Right renal cortex interstitium (tissue), 3 donors: ENCODE measurements around the gene EFCAB5. TPM values are rescaled to one million over a fixed set of nuclear protein-coding genes. Genes with fewer than 3 reads are reported as not detected.
"Not testable (repeated sequence)": the region's sequence is repeated elsewhere in the genome, so short reads cannot be mapped to it uniquely, and the experiment has no call there.

Experiments
- DNase-seq, 3 donors: peaks; one replicate each; pipeline ENCODE4 v3.0.0-alpha.2; 2013; ENCODE audit warnings: low read depth in 3 of 3, low spot score in 2 of 3
- polyA plus RNA-seq, 3 donors: library from polyadenylated mRNA; unstranded; fragments of 120-200 nt; gene quantifications; one replicate each; pipeline ENCODE4 v1.2.1, GENCODE V29; 2013; ENCODE audit not compliant: insufficient read length in 3 of 3

Gene EFCAB5
- 1 to 10 TPM; 2.1 to 3.0 (median 2.4) TPM for polyA plus RNA-seq

DNA sequence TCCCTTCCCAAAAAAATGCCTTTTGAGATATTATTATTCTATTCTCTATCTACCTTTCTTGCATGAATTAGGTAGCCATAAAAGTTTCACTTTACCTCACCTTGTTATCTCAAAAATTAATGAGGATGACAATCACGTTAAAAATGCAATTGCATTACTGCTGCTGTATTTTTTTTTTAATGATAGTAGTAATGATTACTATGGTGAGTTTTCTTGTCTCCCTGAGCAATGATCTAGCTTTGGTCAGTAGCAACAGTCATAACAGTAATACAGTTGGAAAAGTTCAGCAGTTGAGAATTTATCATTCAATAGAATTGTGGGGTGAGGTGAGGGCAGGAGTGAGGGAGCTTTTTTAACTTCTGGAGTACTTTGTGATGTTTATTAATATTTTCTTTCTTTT, at the start of gene EFCAB5:
Gene EFCAB5, plus strand, starts transcription at position 301 of the 400 bp plus-strand sequence. CDS start 163 bp downstream, outside the sequence.
- no peak for DNase-seq

DNA sequence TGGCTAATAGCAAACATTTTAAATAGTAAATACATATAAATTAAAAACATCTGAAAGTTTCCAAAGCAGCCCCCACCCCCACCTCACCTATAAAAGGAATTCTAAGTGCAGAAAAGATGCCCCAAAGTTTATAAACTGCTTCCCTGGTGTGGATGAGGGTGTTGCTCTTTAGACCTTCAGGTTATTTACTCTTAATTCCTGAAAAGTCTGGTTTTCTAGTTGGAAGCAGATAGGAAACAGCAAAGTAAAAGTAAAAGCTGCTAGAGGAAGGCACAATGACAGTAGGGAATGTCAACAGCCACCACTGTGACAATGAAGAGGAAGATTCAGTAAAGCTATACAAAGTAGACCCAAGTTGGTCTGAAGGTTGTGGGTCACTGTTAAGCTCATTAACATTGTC, 49.2 kb upstream of the EFCAB5 start:
- no peak for DNase-seq

DNA sequence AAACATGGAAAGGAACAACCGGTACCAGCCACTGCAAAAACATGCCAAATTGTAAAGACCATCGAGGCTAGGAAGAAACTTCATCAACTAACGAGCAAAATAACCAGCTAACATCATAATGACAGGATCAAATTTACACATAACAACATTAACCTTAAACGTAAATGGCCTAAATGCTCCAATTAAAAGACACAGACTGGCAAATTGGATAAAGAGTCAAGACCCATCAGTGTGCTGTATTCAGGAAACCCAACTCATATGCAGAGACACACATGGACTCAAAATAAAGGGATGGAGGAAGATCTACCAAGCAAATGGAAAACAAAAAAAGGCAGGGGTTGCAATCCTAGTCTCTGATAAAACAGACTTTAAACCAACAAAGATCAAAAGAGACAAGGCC, 44.3 kb upstream of the EFCAB5 start:
- not testable (repeated sequence) for DNase-seq

DNA sequence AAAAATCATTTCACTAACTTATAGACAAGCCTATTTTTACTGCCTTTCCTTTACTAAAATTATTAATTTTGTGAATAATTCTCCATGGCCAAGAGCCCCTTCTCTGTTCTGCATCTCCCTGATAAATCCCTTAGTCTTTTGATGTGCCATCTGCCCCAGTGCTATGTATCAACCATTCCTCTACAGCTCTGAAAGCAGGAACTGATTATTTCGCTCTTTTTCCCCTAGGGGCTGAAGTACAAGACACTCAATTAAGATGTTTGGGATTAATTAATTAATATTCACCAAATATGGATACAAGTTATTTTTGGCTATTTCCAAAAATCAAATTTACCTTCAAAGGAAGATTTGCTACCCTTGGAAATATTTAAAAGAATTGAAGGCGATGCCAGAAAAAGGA, 38.0 kb upstream of the EFCAB5 start:
- DNase-seq = no peak

DNA sequence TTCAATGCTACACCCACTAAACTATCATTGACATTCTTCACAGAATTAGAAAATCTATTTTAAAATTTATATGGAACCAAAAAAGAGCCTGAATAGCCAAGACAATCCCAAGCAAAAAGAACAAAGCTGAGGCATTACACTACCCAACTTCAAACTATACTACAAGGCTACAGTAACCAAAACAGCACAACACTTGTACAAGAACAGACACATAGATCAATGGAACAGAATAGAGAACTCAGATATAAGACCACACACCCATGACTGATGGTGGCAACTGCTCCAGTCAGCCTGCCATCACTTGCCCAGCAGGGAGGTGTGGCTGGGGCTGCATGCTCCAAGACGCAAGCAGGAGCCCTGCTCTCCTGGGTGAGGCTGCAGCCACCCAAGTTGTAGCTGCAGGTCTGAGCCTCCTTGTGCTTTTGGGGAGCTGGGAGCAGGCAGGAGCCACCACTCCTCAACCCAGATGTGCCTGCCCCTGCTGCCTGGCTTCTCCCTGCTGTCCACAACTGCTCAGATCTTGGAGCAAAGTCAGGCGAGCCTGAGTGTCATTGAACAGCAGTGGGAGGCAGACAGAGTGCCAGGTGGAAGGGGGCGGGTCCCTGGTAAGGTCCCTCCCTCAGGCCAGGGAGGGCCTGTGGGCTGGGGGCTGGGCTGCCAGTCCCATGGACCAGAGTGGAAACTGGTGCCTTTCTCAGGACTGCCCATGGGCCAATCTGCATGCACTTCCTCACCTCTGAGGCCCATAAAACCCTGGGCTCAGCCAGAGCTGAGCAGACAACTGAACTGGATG, 36.2 kb upstream of the EFCAB5 start:
- no peak for DNase-seq

DNA sequence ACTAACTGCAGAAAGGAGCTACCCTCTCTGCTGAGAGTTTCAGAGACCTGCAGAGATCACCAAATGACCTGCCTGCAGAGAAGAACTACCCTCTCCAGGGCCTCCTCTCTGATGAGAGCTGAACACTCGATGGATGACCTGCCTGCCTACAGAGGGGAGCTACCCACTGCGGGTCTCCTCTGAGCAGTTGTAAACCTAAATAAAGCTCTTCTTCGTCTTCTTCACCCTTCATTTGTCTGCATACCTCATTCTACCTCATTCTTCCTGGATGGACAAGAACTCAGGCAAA, 35.6 kb upstream of the EFCAB5 start:
- DNase-seq = no peak

DNA sequence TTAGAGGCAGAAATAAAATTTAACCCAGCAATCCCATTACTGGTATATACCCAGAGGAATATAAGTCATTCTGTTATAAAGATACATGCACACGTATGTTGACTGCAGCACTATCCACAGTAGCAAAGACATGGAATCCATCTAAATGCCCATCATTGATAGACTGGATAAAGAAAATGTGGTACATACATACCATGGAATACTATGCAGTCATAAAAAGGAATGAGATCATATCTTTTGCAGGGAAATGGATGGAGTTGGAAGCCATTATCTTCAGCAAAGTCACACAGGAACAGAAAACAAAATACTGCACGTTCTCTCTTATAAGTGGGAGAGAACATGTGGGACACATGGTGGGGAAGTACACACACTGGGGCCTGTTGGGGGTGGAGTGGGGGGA, 34.5 kb upstream of the EFCAB5 start:
- DNase-seq = no peak

DNA sequence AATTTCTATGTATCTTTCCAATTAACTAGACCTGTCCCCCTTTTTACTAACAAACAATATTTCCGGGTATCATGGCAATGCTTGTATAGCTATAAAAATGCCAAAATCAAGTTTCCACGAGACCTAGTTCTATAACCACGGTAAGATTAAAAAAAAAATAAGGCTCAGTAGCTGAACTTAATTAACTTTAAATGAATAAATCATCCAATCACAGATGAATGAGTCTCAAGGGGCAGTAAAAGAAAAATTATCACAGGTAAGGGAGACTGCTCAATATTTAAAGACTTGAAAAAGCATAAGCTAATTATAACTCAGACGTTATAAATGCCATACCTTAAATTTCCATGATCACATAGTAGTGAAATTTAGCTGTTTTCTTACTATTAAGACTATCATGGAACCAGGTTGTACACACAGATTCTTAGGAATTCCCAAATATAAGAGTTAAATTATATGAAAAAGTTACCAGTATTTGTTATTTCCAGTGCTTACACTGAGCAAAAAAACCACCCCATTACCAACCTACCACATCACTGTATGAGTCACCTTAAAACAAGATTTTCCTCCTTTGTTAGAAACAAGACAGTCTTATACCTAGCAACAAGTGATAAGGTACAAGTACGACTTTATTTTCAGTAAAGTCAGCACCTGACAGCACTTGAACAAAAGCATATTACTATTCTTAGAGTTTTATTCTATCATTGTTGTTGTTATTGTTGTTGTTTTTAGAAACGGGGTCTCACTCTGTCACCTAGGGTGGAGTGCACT, 32.0 kb upstream of the EFCAB5 start:
- DNase-seq = no peak

DNA sequence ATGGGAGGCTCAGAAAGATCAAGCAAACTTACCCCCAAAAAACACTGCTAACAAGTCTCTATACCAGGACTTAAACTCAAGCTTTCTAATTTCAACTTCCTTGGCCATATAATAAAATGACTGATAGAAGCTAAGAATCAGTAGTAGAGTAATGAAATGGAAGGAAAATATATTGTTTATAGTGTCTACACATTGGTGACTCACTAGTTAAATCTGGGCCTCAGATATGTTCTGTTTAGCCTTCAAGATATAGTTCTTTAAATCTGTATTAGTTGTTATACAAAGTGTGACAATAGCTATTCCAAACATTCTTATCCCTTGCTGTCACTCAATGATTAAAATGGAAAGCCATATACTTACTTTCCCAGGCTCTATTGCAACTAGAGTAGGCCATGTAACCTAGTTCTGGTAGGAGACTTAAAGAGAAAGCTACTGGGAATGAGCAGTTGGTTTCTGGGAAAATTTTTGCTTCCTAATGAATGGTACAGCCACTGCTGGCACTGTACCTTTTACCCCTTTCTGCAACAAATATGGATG, 29.7 kb upstream of the EFCAB5 start:
- no peak for DNase-seq

DNA sequence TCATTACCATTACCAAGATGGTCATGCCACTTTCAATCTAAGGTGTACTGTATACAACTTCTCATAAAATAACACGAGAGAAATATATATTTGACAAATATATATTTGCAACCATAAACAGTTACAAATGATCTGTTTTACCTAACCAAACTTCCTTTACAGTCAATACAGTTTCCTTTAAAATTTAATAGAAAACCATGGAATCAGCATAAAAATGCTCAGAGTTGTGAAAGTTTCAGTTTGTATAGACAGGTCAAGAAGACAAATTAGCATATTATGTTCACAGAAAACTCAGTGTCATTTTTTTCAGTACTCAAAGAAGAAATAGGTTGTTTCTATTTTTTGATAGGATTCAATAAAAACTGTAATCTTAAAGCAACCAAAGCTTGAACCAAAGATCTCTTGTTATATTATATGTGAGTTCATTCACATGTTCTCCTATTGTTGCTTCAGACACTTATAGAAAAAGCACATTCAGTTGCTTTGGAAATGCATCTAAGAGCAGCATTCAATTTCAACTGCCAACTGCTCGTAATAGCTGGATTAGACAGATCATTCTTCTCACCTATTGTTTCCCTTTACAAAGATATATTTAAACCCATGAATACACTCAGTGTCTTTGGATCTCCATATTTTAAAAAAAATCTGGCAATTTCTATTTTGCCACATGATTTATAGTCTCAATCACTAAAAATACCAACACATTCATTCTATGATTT, 26.5 kb upstream of the EFCAB5 start:
- no peak for DNase-seq

DNA sequence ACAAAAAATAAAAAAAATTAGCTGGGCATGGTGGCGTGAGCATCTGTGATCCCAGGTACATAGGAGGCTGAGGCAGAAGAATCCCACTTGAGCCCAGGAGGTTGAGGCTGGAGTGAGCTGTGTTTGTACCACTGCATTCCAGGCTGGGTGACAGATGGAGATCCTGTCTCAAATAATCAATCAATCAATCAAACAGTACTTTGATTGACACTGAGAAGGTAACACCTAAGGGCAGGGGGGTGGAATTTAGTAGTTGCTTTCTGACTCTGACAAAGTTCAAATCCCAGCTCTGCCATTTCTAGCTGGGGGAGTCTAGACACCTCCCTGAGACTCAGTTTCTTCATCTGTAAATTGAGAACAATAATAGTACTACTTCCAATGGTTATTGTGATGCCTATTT, 23.4 kb upstream of the EFCAB5 start:
- no peak for DNase-seq

DNA sequence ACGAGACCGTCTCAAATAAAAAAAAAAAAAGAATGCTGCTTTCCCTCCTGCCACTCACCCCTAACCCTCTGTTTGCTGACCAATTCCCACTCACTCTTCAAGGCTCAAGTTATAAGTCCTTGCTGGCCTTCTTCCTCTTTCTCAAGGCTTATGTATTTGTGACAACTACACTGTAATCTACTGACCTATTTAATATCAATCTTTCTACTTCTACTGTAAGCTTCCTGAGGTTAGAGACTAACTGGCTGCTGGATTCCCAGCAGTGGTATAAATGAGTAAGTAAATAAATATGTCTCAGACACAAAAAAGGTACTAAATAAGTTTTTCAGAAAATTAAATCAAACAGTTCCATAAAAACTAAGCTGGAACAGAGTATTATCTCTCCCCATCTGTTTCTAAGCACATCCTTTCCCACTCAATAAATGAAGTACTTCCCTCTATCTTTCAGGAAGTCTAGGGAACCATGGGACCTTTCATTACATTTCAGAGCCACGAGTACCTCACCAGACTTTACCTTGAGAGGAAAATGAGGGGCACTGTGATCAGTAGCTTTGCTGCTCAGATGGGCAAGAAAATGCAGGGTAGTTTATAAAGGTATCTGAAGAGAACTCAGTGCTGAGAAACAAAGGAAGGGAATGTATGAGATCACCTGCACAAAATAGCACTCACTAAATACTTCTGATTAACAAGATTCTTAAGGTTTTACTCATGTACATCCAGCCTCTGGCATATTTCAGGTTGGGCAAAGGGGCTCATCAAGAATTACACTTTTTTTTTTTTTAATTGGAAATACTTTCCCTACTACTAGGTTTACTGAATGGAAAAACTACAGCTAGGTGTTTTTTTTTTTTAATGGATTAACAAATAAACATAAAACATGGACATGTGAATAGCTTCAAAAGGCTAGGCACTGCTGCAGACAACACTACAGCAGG, 22.2 kb upstream of the EFCAB5 start:
- no peak for DNase-seq

DNA sequence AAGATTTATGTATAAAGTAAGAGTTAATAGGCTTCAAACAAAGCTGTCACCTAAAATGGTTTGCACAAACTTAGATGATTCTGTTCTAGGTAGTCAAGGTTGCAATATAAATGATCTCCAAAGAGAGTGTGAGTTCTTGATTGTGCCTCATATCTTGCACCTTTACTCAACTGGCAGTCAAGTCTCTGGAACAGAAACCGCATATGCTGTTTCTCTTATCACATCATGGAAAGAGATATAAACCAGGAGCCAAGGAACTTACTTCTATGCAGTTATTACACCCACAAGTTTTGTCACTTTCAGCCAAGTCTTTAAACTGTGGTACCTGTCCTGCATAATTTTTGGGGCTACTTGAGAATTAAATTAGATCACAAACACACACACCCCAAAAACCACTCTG, 16.6 kb upstream of the EFCAB5 start:
- DNase-seq = no peak

DNA sequence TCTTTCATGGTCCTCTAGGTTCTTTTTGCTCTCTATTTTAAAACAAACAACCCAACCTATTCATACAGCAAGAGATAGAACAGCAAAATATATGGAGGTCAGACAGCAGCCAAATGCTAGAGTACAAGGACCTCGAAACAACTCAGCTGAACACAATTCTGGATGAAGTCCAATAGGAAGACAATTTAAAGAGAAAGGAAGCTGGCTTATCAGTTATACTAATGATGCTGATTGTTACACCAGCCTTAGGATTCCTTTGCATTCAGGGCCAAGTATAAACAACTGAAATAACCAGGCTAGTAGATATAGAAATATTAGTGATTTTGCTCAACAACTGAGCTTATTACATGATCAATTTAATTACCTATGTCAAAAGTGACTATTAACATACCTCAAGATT, 13.9 kb upstream of the EFCAB5 start:
- DNase-seq = no peak

DNA sequence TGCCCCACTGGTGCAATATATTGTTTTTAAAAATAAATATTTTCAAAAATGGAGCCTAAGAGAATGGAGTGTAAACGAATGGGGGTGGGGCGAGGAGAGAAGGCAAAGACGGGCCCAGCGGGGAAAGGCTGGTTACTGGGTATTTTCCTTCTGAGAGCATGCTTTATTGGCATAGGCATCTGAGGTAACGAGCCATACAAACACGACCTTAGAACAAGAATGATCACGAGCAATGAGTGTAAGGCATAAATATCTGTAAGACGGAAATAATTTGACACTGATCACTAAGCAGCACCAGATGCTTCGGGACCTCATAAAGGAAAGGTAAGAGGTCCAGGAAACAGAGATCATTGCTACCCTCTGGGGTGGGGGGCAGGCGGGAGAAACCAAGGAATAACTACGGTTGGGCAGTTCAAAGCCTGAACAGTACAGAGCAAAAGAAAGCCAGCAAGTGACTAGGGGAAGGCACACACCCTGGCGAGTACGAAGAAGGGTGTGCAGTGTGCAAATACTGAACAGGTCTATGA, 12.4 kb upstream of the EFCAB5 start:
- peak in 1 of 3 donors; percentile 34 for DNase-seq

DNA sequence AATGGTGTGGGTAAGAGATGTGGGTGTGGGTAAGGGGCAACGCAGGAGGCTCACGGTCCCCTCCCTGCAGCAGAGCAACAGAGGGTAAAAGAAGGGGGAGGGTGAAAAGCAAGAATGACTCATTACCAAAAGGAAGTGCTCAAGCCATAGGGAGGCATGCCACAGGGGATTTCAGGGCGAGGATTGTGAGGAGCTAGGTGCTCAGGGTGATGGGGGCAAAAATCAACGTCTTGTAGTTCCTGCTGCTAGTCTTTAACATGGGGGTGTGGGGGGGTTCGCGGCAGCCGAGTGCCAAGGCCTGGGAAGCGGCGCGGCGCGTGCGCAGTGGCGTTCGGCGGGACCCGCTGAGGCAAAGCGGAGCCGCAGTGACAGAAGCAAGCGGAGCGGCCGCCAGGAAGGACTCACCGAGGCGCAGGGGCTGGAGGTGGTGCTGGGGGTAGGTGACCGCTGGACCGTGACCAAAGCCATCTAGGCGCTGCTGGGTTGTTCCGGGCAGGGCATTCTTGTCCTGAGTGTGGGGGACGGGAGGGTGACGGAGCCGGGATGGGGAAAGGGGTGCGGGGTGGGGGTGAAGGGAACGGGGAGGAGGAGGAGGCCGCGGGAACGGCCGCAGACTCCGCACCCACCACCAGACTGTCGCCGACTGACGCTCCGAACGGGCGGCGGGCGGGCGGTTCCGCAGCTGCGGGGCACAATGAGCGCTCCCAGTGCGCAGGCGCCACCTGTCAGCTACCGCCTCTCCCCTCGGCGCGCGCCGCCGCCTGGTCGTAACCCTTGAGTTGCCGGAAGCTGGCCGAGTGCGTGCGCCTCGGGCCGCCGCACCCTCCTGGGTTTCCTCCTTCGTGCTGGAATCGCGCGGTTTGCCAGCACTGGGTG, 11.7 kb upstream of the EFCAB5 start, which contains the start of gene SSH2:
Gene SSH2, minus strand, starts transcription at position 696 of the 876 bp plus-strand sequence. Its CDS starts 228 bp downstream, at position 468.
- peak in 2 of 3 donors; percentile 61 to 69 for DNase-seq

DNA sequence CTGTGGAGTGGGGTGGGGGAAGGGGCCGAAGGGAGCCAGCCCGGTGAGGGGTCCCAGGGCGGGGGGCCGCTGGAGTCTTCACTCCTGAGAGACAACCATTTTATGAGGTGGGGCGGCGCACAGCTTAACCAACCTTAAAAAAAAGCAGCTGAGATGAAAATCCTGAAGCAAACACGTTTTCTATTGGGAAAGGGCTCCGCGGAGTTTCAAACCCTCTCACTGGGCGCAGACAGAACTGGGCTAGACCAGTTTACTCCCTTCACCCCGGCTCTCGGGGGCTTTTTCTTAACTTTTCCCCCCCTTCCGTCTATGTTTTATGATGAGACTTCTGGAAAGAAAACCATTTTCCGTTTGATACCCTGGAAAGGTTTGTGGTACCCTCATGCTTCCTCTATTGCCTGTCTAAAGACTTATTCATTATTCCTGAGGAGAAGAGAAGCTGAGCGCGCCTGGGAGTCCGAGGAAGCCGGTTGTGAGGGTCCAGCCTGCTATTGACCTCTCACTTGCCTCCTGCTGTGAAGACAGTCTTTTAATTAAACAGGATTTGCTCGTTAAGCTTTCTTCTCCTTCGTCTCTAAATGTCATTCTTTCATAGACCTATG, 10.9 kb upstream of the EFCAB5 start:
- no peak for DNase-seq

DNA sequence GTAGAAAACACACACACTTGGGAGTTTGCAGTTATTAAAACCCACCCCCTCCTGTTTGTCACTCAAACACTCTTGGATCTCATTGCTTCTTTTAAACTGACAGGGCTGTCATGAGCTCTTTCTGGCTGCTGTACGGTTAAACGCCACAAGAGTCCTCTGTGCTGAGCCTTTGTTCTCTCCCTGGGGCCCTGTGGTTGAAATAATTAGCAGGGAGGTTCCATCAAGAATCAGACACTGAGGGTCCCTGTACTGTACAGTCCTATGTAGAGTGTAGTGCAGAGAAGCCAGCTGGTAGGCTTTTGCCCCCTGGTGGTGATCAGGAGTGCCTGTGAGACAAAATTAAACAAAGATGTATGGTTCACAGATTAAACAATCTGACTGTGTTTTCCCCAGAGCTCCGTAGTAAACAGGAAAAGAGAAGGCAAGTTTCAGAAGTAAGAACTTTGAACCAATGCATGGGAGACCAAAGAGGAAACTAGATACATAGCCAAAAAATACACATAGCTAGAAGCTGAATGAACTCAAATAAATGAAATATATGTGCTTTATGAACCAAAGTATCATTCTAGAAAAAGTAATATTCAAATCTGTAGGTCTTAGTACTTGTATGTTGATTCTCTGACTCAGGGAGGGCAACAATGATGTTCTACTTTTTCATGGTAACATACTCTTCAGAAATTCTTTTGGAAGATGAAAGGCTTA, 10.1 kb upstream of the EFCAB5 start:
- peak in 2 of 3 donors; percentile 61 to 69 for DNase-seq
